AML-193 (cell line): Measurements from ENCODE around the gene NPDC1.

Source experiments
- DNase-seq, 2 experiments: peaks; one replicate each; lab custom pipeline; 2025; lab: John Stamatoyannopoulos, UW

Gene NPDC1

GRCh38 chr9:137056739-137057415 is 10.9 kb upstream of the NPDC1 start:
- no peak for DNase-seq

DNA sequence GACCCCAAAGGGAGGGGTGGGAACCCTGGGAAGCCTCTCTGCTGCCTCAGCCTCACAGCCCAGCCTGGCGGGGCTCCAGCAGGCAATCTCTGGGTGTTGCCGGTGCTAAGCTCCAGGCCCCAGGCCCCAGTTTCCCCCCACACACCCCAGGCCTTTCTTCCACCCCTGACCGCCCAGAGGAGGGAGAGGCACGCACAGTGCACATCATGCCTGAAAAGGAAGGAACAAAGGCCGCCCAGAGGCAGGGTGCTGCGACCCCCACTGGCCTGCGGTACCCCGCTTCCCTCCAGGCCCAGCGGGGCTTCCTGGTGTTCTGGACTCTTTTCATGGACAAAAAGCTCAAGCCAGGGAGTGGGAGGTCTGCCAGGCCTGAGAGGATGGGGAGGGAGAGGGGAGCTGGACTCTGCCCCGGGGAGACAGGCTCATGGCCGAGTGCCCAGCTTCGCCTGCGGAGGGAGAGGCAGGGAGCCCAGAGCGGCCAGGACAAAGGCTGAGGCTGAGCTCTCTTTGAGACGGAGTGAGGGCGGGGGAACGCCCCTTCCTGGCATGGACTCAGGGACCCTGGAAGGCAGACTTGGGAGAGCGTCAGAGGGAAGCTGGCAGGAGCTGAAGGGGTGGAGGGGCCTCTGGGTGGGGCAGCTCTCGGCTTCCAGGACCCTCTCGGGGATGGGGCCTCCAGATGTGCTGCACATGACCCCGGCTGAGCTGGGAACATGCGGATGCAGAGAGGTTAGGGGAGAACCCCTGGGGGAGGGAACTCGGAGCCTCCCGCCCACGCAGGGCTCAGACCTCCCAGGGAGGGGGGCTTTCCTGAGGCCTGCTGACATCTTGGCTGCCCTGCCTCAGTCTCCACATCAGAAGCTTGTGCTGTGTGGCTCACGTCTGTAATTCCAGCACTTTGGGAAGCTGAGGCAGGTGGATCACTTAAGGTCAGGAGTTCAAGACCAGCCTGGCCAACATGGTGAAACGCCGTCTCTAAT is 9.7 kb upstream of the NPDC1 start:
- DNase-seq = no peak

DNA sequence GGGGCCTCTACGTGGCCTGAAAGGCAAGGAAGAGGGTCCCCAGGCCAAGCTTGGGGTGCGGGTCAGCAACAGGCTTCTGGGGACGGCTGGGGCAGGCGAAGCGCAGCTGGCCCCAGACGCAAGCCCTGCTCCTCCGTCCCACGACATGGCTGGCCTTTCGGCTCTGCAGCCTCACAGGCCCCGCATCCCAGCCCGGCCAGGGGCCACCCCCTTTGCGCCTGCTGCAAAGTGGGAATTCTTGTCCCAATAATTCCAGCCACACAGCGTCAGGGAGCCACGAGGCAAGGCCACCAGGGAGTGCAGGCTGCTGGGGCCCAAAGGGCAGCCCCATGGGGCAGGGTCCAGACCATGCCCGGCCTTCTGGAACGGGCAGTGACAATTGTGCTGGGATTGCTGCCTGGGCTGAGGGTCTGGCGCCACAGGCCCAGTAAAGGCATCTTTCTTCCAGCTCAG is 9.0 kb upstream of the NPDC1 start:
- DNase-seq = no peak

GRCh38 chr9:137053944-137054931 is 8.3 kb upstream of the NPDC1 start, which contains the start of gene ENTPD2:
ENTPD2 (minus strand) TSS chr9:137054061; CDS start chr9:137053997, 64 bp downstream.
- DNase-seq = no peak

DNA sequence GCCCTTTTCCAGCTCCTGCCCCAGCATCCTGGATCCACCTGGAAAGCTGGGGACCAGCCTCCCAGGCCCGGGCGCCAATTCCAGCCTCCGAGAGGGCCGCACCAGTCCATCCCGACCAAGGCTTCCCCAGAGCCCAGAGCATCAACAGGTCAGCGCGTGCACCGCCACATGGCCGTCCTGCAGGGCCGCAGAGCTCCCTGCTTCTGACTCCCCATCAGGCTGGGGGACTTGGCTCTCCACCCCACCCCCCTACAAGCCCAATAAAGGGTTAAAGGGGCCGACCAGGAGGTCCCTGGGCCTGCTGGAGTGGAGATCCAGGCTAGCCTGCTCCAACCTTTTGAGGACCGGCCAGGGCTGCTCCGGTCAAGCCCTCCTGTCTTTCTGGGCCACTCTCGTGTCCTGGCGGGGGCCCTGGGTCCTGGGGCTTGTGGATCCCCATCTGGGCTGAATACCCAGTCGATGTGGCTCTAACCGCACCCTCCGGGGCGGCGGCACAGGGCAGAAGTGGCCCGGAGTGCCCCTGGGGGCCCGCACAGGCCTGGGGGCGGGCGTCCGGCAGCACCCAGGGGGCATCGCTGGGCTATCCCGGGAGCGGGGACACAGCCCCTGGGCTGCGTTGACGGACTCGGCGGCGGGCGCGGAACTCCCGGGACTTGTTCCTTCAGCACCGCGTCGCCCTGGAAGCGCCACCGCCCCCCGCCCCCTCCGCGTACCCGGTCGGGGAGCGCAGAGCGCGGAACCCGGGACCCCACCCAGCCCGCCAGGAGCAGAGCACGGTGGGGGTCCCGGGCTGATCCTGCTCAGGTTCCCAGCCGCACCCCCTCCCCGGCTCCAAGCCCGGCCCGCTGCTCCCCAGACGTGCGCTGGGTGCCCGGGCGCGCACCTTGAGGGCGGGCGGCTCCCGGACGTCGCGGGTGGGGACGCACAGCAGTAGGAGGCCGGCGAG is 7.3 kb upstream of the NPDC1 start:
- no peak for DNase-seq

- DNase-seq = no peak
Observed at GRCh38 chr9:137052293-137052692, 6.3 kb upstream of the NPDC1 start.

- DNase-seq = no peak
Observed at GRCh38 chr9:137051145-137051724, 5.3 kb upstream of the NPDC1 start.

- no peak for DNase-seq
Observed at GRCh38 chr9:137050570-137050969, 4.6 kb upstream of the NPDC1 start.

DNA sequence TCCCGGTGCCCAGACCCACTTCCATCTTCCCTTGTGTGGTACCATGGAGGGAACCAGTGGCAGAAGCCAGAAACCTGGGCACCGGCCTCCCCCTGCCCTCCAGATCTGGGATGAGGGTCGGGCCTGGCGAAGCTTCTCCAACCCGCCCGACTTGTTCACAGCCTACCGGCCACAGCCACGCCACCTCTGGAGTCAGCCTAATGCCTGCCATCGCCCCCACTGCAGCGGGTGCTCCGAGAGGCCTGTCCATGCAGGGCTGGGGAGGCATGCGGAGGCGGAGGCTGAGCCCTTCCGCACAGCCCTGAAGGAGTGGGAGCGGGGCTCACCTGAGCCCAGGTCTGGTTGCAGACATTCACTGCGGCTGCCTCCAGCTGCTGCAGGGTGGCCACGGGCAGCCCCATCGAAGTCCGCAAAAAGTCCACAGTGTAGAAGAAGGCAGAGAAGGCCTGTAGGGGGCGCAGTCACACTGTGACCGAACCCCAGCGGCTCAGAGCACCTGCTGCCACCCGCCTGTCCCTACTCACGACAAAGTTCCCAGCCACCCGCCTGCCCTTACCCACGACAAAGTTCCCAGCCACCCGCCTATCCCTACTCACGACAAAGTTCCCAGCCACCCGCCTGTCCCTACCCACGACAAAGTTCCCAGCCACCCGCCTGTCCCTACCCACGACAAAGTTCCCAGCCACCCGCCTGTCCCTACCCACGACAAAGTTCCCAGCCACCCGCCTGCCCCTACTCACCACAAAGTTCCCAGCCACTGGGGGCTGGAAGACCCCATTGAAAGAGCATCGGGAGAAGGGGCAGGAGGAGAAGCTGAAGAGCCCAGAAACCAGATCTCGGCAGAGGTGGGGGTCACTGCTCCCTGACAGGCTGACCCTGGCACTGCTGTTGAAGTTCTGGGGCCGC is 3.8 kb upstream of the NPDC1 start:
- peak; percentile 54 to 69 for DNase-seq

- no peak for DNase-seq
Observed at GRCh38 chr9:137048655-137049543, 2.9 kb upstream of the NPDC1 start.

GRCh38 chr9:137045294-137046087 is 486 bp downstream of the NPDC1 start:
- no peak for DNase-seq

- no peak for DNase-seq
Observed at GRCh38 chr9:137044502-137045177, 1.3 kb downstream of the NPDC1 start.

DNA sequence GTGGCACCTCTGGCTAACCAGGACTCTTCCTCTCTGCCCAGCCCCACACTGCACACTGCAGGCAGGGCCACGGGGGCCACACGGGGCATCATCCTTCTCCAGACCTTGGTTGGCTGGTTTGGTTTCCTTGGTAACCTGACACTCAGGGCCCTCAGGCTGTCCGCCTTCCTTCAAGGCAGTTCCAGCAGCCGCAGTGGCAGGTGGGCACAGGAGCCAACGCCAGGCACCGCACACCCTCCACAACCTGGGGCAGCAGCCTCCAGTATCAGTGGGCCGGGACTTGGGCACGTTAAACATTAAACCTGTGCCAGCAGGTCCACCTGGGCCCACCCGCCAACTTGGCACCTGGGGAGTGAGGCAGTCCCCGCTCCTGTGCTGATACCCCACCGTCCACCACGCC is 1.9 kb downstream of the NPDC1 start:
- no peak for DNase-seq

DNA sequence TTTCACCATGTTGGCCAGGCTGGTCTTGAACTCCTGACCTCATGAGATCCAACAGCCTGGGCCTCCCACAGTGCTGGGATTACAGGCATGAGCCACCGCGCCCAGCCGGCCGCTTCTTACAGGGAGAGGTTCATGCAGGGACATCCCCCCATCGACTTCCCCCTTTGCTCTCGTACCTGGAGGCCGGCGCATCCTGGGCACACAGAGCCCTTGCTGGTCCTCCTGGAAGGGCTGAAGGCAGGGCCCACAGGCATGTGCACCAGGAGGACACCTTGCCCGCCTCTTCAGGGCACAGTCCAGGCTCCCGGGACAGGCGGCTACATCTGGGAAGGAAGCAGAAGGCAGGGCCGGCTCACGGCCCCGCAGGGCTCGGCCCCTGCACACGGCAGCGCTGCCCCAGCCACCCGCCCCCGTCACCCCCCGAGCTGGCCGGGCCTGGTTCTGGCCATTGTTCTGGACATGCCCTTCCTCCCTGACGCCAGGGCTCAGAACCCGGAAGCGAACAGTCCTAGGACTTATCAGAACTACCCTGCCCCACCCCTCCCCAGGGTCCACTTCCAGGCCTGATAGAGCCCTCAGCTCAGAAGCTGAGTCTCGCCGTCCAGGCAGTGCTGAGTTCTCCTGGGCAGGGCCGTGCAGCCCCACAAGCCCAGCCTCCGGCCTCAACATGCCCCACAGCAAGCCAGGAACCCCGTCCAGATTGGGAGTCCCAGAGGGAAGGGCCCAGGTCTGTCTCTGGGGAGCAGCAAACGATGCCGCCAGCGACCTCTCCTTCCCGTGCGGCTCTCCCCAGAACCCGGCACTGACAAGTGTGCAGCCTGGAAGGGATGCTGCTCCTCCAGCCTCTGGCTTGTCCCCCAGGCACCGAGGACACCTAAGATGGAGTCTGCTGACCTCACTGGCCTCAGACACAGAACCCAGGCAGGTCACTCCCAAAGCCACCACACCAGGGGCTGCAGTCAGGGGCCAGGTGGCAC is 2.9 kb downstream of the NPDC1 start:
- no peak for DNase-seq

- no peak for DNase-seq
Observed at GRCh38 chr9:137041124-137041523, 4.9 kb downstream of the NPDC1 start.
